Kidney (tissue), 14 donors: ENCODE measurements around the gene MREG. TPM values are rescaled to one million over a fixed set of nuclear protein-coding genes. Genes with fewer than 3 reads are reported as not detected.
A peak's percentile ranks its signal among the peaks of the same experiment; 100 is the strongest.

Experiments
- DNase-seq, 5 donors: peaks; one replicate each; pipeline ENCODE4 v3.0.0-alpha.2; 2013 to 2020
- FAIRE-seq: peaks from 2 replicates; lab custom pipeline; 2012; peaks lifted over from hg19 to GRCh38; lab: Jason Lieb, UNC
- H3K27ac ChIP-seq, 2 donors: one replicate each; pipeline ENCODE4 v1.7.0; 2013; ENCODE audit warnings: low read depth in 2 of 2, low read length in 2 of 2, inconsistent platforms in 1 of 2
- H3K27me3 ChIP-seq: one replicate; pipeline ENCODE4 v1.7.1; 2013; ENCODE audit warnings: low read length, inconsistent platforms; ENCODE audit not compliant: control insufficient read depth, insufficient read depth
- H3K36me3 ChIP-seq, 3 donors: one replicate each; pipeline versions ENCODE4 v1.7.0 to v1.7.1; 2013; ENCODE audit warnings: low read length in 3 of 3, control low read depth in 1 of 3, inconsistent platforms in 1 of 3; ENCODE audit not compliant: insufficient read depth in 3 of 3, control insufficient read depth in 2 of 3
- H3K4me1 ChIP-seq, 3 donors: one replicate each; pipeline versions ENCODE4 v1.7.0 to v1.7.1; 2013; ENCODE audit warnings: low read length in 3 of 3, inconsistent platforms in 1 of 3, low read depth in 1 of 3; ENCODE audit not compliant: control insufficient read depth in 2 of 3, insufficient read depth in 2 of 3
- H3K4me3 ChIP-seq, 3 donors: one replicate each; pipeline versions ENCODE4 v1.7.0 to v1.8.1; 2013; ENCODE audit warnings: low read length in 3 of 3, control low read depth in 1 of 3, inconsistent platforms in 1 of 3
- H3K9ac ChIP-seq, 3 donors: one replicate each; pipeline versions ENCODE4 v1.7.0 to v1.7.1; 2013; ENCODE audit warnings: low read length in 3 of 3, control low read depth in 1 of 3, inconsistent platforms in 1 of 3
- H3K9me3 ChIP-seq, 3 donors: one replicate each; pipeline versions ENCODE4 v1.7.0 to v1.7.1; 2013; ENCODE audit warnings: low read length in 3 of 3, control low read depth in 1 of 3, inconsistent platforms in 1 of 3; ENCODE audit not compliant: control insufficient read depth in 2 of 3, insufficient read depth in 1 of 3
- CTCF ChIP-seq: IDR thresholded peaks from 3 replicates; pipeline ENCODE4 v1.5.1; 2012; ENCODE audit warnings: mild to moderate bottlenecking, moderate library complexity, borderline replicate concordance; ENCODE audit not compliant: insufficient read depth; ENCODE audit errors: extremely low read depth
- intact Hi-C: fragments of 100-400 bp; cut with DNase I; formaldehyde crosslinking; loops from one replicate; pipeline ENCODE4 v1.11.1; 2022
- polyA plus RNA-seq: library from polyadenylated mRNA; stranded (reverse); fragments of 350-450 nt; fragmentation: Illumina TruSeq; extraction: RNeasy Lipid Tissue Mini Kit (QIAGEN cat#74804); gene quantifications from one replicate; pipeline ENCODE4 v1.2.3, GENCODE V29; 2014; ENCODE audit warnings: low read depth, low replicate concordance; ENCODE audit not compliant: insufficient read depth
- total RNA-seq: library from RNA; stranded (reverse); fragmentation: NEBNext Ultra II Directional; extraction: Animal tissue kit (Norgen Biotek cat#: 25700); gene quantifications from one replicate; pipeline ENCODE4 v1.2.1, GENCODE V29; 2021
- donor health status: control.
- donor health status: control.
- donor health status: control.
- donor health status: control.
- donor health status: control.
- donor health status: DM: yes; HTN: yes; CAD: no.
- donor health status: Normal renal cell carcinoma (clear cell type).

The MREG gene
- total and polyA plus RNA-seq, 2 donors from 2014 or later: 3.6 to 16.7 TPM

DNA sequence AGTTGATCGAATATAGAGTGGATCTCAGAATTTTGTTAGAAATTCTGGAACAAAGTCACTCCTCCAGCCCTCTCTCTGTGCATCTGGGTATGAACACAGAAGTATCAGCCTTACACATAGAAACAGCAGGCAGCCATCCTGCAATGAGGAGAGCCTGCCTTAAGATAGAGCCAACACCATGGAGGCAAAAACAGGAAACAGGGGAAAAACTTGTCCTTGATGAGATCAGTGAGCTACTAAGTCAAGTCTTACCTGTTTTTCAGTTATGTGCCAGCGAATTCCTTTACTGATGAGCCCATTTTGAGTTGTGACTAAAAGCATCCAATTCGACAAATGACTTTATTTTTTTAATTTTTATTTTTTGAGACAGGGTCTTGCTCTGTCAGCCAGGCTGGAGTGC, 26.6 kb upstream of the MREG start:
- FAIRE-seq (no peak), DNase-seq (no peak)
- Histone ChIP-seq H3K9me3 (no peaks in the 10 kb centered on the region), H3K27me3 (no peaks in the 10 kb centered on the region), H3K4me1 (no peaks in the 10 kb centered on the region), H3K9ac (no peak overlapping the region), H3K36me3 (peaks cover 2 to 50% (median 18%) of the 10 kb centered on the region in 3 donors), H3K4me3 (no peak overlapping the region), H3K27ac (no peak overlapping the region)
- no peak for TF ChIP-seq CTCF
- intact Hi-C loops: no loop called here

GRCh38 chr2:216034065-216034464, 20.7 kb upstream of the MREG start:
- no peak for FAIRE-seq

DNA sequence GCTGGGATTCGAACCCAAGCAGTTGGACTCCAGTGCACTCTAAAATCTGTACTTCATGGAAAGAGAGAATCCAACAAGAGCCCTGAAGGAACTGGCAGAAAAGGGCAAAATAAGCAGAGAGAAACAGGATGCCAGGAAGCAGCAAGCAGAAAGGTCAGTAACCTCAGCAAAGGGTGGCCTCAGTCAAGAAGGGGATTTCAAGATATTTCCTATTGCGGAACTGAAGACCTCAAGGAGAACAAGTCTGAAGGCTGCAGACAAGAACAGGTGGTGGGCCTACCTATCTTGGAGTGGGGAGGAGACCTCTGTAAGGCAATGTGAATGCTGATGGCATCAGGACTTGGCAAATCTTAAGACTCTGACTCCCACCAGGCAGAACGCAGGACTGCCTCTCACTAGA, 20.1 kb upstream of the MREG start:
- intact Hi-C loops: no loop called here
- DNase-seq (no peak), FAIRE-seq (no peak)
- Histone ChIP-seq H3K4me3 (no peak overlapping the region), H3K36me3 (peaks cover 0 to 27% (median 15%) of the 10 kb centered on the region in 3 donors), H3K4me1 (no peaks in the 10 kb centered on the region), H3K27ac (no peak overlapping the region), H3K27me3 (no peaks in the 10 kb centered on the region), H3K9ac (no peak overlapping the region), H3K9me3 (no peaks in the 10 kb centered on the region)
- TF ChIP-seq CTCF: no peak

More at GRCh38 chr2:216034065-216034464, 20.7 kb upstream of the MREG start:
- no peak overlapping the region for H3K9ac ChIP-seq
- peak; percentile 88 for TF ChIP-seq CTCF
- H3K4me3 ChIP-seq: no peak overlapping the region
- no peaks in the 10 kb centered on the region for H3K27me3 ChIP-seq
- H3K27ac ChIP-seq: no peak overlapping the region
- no peaks in the 10 kb centered on the region for H3K4me1 ChIP-seq
- H3K9me3 ChIP-seq: no peaks in the 10 kb centered on the region
- peak; percentile 78 to 86 (median 81) for DNase-seq
- intact Hi-C loops: no loop called here
- H3K36me3 ChIP-seq: peaks cover 0 to 27% (median 15%) of the 10 kb centered on the region in 3 donors

GRCh38 chr2:216031960-216032689, 18.8 kb upstream of the MREG start:
- DNase-seq: no peak
- Histone ChIP-seq H3K36me3 (peaks cover 0 to 21% (median 13%) of the 10 kb centered on the region in 3 donors), H3K4me1 (no peaks in the 10 kb centered on the region), H3K4me3 (no peak overlapping the region), H3K27me3 (no peaks in the 10 kb centered on the region), H3K9me3 (no peaks in the 10 kb centered on the region), H3K9ac (no peak overlapping the region), H3K27ac (no peak overlapping the region)
- no peak for TF ChIP-seq CTCF
- FAIRE-seq: no peak
- intact Hi-C loops: no loop called here
